AG04450 (cell line): Measurements from ENCODE around the gene HSPA5. TPM values are rescaled to one million over a fixed set of nuclear protein-coding genes. Genes with fewer than 3 reads are reported as not detected.
"Not testable (repeated sequence)": the region's sequence is repeated elsewhere in the genome, so short reads cannot be mapped to it uniquely, and the experiment has no call there.

Experiments
- CTCF ChIA-PET: fragments of 300-600, 350-600 bp; formaldehyde crosslinking; extraction: SDS; loops from one replicate; lab custom pipeline; 2022; ENCODE audit warnings: antibody characterized with exemption, inconsistent platforms; lab: Charles Lee
- POLR2A ChIA-PET: fragments of 350-600 bp; formaldehyde crosslinking; extraction: SDS; loops from one replicate; lab custom pipeline; 2021; ENCODE audit warnings: antibody characterized with exemption, inconsistent platforms; lab: Yijun Ruan, JAX
- DNase-seq: peaks from one replicate; pipeline ENCODE4 v3.0.0-alpha.2; 2011; ENCODE audit warnings: low read depth, low spot score
- H3K27ac ChIP-seq: one replicate; pipeline ENCODE4 v1.5.1; 2012; ENCODE audit warnings: low read depth, low read length, control low read depth
- H3K27me3 ChIP-seq: one replicate; pipeline ENCODE4 v1.6.0; 2012; ENCODE audit warnings: low read length; ENCODE audit not compliant: control insufficient read depth, insufficient read depth
- H3K4me3 ChIP-seq: 2 replicates; pipeline ENCODE4 v1.5.1; 2011; ENCODE audit warnings: mild to moderate bottlenecking, low read depth, low read length, control low read depth
- H3K9me3 ChIP-seq: 2 replicates; pipeline ENCODE4 v1.5.1; 2012; ENCODE audit warnings: low read length; ENCODE audit not compliant: control insufficient read depth, insufficient read depth
- polyA plus RNA-seq: library from polyadenylated mRNA; depleted of rRNA; stranded (reverse); fragments of >200 nt; gene quantifications from 2 replicates; pipeline ENCODE4 v1.2.3, GENCODE V29; 2011
- TF ChIP-seq, protein P1 (sequence below): IDR thresholded peaks from 2 replicates; pipeline ENCODE4 v1.5.1; 2011; ENCODE audit warnings: low read depth, low read length, control low read depth, inconsistent platforms

Gene HSPA5
- polyA plus RNA-seq, 1 experiment, result 591 TPM

DNA sequence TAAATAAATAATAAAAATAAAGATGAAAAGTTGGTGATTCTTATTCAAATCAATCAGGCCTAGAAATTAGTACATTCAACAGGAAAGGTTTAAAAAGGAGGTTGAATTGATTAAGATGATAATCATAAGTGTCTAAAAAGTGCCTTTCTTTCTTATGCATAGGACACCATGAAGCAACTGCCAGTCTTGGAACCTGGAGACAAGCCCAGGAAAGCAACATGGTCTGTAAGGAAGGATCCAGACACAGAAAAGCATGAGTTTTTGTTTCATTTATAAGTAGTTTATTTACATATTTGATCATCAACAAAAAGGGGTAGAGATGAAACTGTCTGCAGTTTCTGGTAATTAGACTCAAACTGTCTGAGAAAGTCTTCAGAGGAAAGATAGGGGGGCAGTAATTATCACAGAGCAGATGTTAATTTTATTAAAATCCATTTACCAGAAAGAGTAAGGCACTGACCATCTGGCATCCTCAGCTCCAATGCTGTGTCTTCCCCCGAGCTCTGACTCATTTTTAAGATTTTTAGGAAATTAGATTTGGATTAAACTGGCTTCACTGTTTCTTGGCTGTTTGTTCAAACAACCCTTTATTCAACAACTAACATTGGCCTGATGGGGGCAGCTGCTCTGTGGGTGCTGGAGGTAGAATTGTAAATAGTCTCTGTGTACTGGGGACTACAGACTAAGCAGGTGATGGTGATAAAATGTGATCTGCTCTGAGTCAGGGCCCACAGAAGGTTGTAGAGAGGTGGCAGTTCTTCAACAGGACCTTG lies 38.1 kb downstream of the HSPA5 start:
- POLR2A ChIA-PET, result interaction anchor here (1.6 kb wide), 1 partner anchor 38 kb away, joined by 6 read pairs; the partner anchor contains the start of gene HSPA5
- H3K9me3 ChIP-seq, result no peaks in the 10 kb centered on the region
- H3K27ac ChIP-seq, result peak overlapping the region; percentile 47
- CTCF ChIA-PET, result no interaction called here
- no peak for DNase-seq
- no peak overlapping the region for H3K4me3 ChIP-seq
- TF ChIP-seq, protein P1, sequence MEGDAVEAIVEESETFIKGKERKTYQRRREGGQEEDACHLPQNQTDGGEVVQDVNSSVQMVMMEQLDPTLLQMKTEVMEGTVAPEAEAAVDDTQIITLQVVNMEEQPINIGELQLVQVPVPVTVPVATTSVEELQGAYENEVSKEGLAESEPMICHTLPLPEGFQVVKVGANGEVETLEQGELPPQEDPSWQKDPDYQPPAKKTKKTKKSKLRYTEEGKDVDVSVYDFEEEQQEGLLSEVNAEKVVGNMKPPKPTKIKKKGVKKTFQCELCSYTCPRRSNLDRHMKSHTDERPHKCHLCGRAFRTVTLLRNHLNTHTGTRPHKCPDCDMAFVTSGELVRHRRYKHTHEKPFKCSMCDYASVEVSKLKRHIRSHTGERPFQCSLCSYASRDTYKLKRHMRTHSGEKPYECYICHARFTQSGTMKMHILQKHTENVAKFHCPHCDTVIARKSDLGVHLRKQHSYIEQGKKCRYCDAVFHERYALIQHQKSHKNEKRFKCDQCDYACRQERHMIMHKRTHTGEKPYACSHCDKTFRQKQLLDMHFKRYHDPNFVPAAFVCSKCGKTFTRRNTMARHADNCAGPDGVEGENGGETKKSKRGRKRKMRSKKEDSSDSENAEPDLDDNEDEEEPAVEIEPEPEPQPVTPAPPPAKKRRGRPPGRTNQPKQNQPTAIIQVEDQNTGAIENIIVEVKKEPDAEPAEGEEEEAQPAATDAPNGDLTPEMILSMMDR, result peak; percentile 38
- no peaks in the 10 kb centered on the region for H3K27me3 ChIP-seq

DNA sequence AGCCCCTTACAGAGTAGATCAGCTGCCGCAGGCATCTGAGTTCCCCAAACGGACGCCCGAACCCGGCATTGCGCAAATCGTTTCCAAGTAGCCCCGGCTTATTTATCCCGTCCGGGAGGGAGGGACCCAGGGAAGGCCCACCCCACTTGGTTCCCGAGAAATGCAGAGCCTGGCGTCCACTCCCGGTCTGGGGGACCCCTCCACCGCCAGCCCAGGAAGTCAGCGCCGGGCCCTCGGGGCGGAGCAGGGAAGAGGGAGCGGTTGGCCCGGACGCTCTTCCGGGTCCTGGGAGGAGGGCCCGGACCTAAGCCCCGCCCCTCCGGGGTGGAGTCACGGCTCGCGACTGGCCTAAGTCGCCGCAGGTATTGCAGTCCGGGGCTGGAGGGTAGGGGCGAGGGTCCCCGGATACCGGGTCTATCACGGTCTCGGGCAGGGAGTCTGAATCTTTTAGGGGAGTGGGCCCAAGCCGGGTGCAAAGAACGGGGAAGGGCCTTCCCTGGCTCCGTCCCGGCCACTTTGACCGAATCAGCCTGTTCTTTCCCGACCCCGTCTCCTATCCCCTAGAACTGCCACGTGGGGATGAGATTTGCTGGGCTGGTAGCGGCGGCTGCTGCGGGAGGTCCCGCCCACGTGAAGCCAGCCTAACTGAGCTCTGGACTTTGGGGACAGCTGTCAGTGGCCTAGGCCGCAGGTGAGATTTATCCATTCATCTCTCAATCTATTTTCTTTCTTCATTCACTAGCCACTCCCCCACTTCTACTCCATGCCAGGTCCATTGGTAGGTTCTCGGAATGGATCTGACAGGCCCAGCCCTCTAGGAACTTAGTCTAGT lies 40.7 kb downstream of the HSPA5 start, which contains the start of gene RABEPK:
RABEPK (plus strand) TSS at position 327 of the 832 bp plus-strand sequence. CDS start 2,472 bp downstream, outside the sequence.
- TF ChIP-seq, protein P1, result no peak
- CTCF ChIA-PET, result interaction anchor here (0.6 kb wide), 1 partner anchor 135 kb away, joined by 3 read pairs; no protein-coding TSS in a partner anchor
- POLR2A ChIA-PET, result interaction anchor here (0.7 to 2.0 kb wide), 5 partner anchors 10 to 1758 kb away, joined by 3 to 20 read pairs (median 6); partner anchors contain the start of gene HSPA5

DNA sequence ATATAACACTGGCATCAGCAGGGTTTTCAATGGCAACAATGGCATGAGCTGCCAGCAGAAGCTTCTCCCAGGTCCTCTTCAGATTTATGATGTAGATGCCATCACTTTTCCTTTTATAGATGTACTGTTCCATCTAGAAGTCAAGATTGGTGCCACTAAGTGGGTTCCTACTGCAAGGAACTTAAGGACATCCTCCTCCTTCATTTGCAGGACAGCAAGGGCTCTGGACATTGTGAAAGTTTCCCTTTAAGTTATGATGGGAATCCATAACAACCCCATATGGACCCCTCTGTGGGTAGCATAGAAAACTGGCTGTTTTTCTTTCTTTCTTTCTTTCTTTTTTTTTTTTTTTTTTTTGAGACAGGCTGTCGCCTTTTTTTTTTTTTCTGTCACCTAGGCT lies 45.6 kb downstream of the HSPA5 start:
- H3K27ac ChIP-seq, H3K4me3 ChIP-seq, CTCF ChIA-PET, H3K9me3 ChIP-seq, POLR2A ChIA-PET, DNase-seq, H3K27me3 ChIP-seq: not testable (repeated sequence)

More for the DNA sequence above, 40.7 kb downstream of the HSPA5 start, which contains the start of gene RABEPK:
- Histone ChIP-seq H3K27me3 (no peaks in the 10 kb centered on the region), H3K4me3 (peak within 1 kb of the TSS; percentile 85), H3K27ac (peak within 1 kb of the TSS; percentile 90), H3K9me3 (no peaks in the 10 kb centered on the region)
- DNase-seq, result peak; percentile 90

DNA sequence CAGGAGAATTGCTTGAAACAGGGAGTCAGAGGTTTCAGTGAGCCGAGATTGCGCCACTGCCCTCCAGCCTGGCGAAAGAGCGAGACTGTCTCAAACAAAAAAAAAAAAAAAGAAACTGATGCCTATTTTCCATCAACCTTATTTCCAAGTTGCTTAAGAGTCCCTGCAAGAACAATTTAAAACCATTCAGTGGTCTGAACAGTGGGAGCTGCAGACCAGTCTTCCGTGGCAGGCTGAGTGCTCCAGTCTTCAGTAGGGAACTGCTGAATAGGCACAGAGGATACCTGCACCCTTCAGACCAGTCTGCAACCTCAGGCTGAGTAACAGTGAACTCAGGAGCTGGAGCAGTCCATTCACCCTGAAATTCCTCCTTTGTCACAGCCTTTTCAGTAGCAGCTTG lies 46.7 kb downstream of the HSPA5 start:
- POLR2A ChIA-PET, result interaction anchor here (0.8 kb wide), 1 partner anchor 47 kb away, joined by 16 read pairs; the partner anchor contains the start of gene HSPA5
- DNase-seq, CTCF ChIA-PET, H3K9me3 ChIP-seq, H3K4me3 ChIP-seq, H3K27ac ChIP-seq, H3K27me3 ChIP-seq: not testable (repeated sequence)

DNA sequence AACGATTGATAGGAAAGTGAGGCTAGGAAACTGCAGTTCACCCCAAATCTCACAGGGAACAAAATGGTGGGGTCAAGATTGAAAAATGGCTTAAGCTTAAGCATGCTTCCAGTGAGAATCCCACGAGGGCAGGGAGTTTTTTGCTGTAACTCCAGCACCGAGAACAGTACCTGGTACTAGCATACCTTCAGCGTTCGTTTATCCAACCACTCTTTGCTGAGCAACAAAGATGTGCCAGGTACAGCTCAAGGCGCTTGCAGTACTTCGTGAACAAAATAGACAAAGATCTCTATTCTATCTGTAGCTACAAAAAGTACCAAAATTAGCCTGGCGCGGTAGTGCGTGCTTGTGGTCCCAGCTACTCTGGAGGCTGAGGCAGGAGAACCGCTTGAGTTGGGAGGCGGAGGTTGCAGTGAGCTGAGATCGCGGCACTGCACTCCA lies 50.8 kb downstream of the HSPA5 start:
- no peak for DNase-seq
- ChIA-PET CTCF (interaction anchor here (0.6 kb wide), 1 partner anchor 73 kb away, joined by 3 read pairs; no protein-coding TSS in a partner anchor), POLR2A (interaction anchor here (1.1 to 1.3 kb wide), 3 partner anchors 9 to 329 kb away, joined by 3 to 4 read pairs (median 3); partner anchors contain the start of gene HSPA5)

More for the DNA sequence above, 50.8 kb downstream of the HSPA5 start:
- TF ChIP-seq, protein P1, result no peak
- H3K27me3 ChIP-seq, result no peaks in the 10 kb centered on the region
- no peak overlapping the region for H3K27ac ChIP-seq
- H3K4me3 ChIP-seq, result peak overlapping the region; percentile 99
- H3K9me3 ChIP-seq, result peaks cover 5% of the 10 kb centered on the region; the same call in 1 of the 2 replicates
